Choroid plexus epithelial cell (primary cell): Measurements from ENCODE around the gene SPOCK1.

Source experiments
- DNase-seq: peaks from one replicate; pipeline ENCODE4 v3.0.0-alpha.2; 2010; ENCODE audit warnings: low read depth
- H3K4me3 ChIP-seq: 2 replicates; pipeline ENCODE4 v1.5.1; 2011; ENCODE audit warnings: low read depth, mild to moderate bottlenecking, control low read depth, low read length, moderate library complexity
- TF ChIP-seq, protein P1 (sequence below): conservative IDR thresholded peaks from 2 replicates; pipeline ENCODE4 v1.5.1; 2011; ENCODE audit warnings: low read depth, mild to moderate bottlenecking, control low read depth, inconsistent platforms, low read length, moderate library complexity

SPOCK1 gene

DNA sequence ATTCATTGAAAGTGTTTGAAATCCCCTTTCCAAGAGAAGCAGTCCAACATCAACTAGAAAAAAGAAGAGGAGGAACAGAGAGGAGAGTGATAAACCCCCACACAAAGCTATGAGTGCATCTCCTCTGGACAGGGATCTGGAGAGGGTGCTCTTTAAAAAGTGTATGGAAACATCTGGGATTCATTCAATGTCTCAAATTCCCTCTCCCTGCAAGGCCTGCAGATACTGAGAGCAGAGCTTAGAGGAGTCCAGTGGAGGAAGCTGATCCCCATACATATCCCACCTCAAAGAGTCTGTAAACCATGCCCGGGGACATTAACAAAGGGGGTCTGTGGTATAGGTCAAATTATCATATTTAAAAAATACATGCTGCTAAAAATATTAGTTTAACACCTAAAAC, 2.2 kb downstream of the SPOCK1 start:
- DNase-seq = no peak
- TF ChIP-seq, protein P1, sequence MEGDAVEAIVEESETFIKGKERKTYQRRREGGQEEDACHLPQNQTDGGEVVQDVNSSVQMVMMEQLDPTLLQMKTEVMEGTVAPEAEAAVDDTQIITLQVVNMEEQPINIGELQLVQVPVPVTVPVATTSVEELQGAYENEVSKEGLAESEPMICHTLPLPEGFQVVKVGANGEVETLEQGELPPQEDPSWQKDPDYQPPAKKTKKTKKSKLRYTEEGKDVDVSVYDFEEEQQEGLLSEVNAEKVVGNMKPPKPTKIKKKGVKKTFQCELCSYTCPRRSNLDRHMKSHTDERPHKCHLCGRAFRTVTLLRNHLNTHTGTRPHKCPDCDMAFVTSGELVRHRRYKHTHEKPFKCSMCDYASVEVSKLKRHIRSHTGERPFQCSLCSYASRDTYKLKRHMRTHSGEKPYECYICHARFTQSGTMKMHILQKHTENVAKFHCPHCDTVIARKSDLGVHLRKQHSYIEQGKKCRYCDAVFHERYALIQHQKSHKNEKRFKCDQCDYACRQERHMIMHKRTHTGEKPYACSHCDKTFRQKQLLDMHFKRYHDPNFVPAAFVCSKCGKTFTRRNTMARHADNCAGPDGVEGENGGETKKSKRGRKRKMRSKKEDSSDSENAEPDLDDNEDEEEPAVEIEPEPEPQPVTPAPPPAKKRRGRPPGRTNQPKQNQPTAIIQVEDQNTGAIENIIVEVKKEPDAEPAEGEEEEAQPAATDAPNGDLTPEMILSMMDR = no peak
- H3K4me3 ChIP-seq = no peak overlapping the region

DNA sequence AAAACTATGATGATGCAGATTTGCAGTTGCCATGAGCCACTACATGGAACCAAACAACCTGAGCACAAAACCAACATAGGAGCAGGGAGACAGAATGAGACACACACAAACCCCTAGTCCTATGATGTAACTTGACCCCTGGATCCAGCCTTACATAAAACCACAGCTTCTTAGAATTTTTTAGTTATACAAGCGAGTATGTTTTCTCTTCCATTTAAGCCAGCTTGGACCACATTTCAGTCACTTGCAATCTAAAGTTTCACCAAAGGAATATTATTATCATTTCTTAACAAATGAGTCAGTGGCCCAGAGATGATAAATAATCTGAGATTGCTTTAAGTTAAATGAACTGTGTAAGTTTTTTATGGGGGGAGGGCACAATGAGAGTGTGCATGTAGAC, 6.8 kb downstream of the SPOCK1 start:
- TF ChIP-seq, protein P1 = no peak
- DNase-seq = peak; percentile 45
- no peak overlapping the region for H3K4me3 ChIP-seq

DNA sequence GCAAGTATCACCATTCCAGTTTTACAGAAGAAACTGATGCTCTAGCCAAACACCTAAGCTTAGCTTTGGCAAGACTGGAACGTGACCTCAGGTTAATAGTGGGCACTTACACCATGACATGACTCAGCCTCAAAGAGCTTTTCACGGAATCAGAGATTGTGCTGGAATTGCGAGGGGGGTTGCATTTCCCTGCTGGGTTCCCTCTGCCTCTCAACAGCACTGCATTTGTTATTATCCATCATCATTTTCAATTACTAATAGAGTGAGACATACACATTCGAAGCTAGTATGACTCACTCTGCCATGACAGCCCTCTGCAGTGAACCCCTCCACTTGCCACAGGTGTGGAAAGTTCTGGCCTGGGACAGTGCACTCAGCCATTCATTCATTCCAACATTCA, 8.0 kb downstream of the SPOCK1 start:
- TF ChIP-seq, protein P1 = no peak
- H3K4me3 ChIP-seq = no peak overlapping the region
- no peak for DNase-seq

DNA sequence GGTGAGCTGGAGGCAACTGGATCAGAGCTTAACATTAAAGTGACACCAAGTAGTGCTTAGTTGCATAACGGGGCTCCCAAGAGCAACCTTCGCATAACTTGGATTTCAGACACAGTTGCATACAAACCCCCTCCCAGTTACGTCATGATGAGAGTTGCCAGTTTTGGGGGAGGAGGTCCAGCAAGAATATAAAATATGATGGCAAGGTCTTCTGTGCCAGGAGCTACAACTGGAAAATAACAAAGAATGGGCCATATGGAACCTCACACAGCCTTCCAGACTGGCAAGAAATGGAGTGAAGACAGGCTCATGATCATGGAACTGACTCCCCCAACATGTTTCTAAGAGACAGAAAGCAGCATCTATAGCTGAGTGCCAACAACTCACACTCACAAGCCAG, 8.5 kb downstream of the SPOCK1 start:
- no peak for DNase-seq
- no peak overlapping the region for H3K4me3 ChIP-seq
- TF ChIP-seq, protein P1 = no peak

DNA sequence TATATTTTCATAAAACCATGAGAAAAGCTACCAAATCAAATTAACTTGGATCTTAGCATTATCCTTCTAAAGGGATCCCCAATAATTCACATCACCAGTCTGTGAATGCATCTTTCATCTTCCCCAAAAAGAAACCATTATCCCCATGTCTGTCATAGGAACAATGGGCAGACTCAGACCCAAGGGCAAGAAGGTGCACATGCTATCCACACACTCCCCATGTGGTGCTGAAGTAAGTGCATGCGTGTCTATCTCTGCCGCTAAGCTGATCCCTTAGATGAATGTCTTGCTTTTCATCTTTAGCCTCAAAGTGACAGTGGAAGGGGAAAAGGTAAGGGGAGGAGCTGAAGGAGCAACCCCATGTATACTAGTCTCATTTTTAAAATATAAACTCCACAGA, 10.2 kb downstream of the SPOCK1 start:
- no peak for DNase-seq
- TF ChIP-seq, protein P1 = no peak

DNA sequence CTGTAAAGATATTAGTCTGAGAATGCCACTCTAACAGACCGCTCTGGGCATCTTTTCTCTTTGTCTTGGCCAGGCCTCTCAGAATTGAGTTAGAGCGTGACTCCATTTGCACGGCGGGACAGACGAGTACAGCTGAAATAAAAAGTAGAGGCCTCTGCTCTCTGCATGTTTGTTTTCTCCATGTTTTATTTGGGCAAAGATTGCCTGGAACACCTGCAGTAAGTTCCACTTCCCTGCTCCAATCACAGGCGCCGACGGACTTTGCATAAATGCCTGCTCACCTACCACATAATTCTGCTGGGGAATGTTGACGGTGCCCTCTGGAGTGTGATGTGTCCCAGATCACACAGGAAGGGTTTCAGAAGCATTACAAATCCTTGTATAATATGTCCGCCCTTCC, 10.6 kb downstream of the SPOCK1 start:
- H3K4me3 ChIP-seq = no peak overlapping the region
- no peak for DNase-seq
- TF ChIP-seq, protein P1 = no peak

More for the DNA sequence above, 10.2 kb downstream of the SPOCK1 start:
- no peak overlapping the region for H3K4me3 ChIP-seq

DNA sequence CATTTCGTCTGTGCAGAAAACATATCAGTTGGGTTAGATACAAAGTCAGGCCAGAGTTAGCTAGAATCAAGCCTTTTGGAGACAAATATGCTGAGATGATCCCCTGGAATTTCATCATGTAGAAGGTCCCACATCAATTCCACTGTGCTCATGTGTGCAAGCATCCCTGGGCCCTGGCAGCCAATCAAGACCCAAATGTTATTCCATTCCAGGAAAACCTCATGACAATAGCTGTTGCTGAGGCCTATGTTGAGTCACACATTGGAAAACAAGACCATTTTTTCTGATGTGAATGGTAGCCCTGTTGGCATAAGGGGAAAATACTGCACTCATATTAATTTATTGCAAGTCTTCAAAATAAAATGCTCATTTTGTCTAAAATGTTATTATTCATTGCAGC, 11.5 kb downstream of the SPOCK1 start:
- DNase-seq = peak; percentile 4
- H3K4me3 ChIP-seq = no peak overlapping the region
- TF ChIP-seq, protein P1 = no peak
